Body of pancreas (tissue), 4 donors: ENCODE measurements around the gene BCL2. TPM values are rescaled to one million over a fixed set of nuclear protein-coding genes. Genes with fewer than 3 reads are reported as not detected.

Source experiments
- ATAC-seq: fragments of 150-250 bp; one replicate; pipeline ENCODE4 v1.9.1; 2016
- DNase-seq, 4 donors: peaks; one replicate each; pipeline ENCODE4 v3.0.0-alpha.2; 2019
- H3K27ac ChIP-seq, 4 donors: fragments of 200-600 bp; sonication (generic); 1 replicate in 3 of 4; 2 replicates in 1 of 4; pipeline versions ENCODE4 v1.5.1 to v1.6.1; 2016 to 2019; ENCODE audit warnings: mild to moderate bottlenecking in 1 of 4, mixed read lengths in 1 of 4, moderate library complexity in 1 of 4
- H3K27me3 ChIP-seq, 2 donors: fragments of 200-600 bp; sonication (generic); one replicate each; pipeline ENCODE4 v1.6.0; 2016; ENCODE audit warnings: mild to moderate bottlenecking in 1 of 2
- H3K36me3 ChIP-seq, 2 donors: fragments of 200-600 bp; sonication (generic); replicated peaks in 1 of 2; 2 replicates each; pipeline ENCODE4 v1.5.1; 2016; ENCODE audit warnings: low read depth in 2 of 2; ENCODE audit not compliant: insufficient read depth in 1 of 2
- H3K4me1 ChIP-seq: fragments of 200-600 bp; sonication (generic); one replicate; pipeline ENCODE4 v1.6.0; 2016
- H3K4me3 ChIP-seq, 2 donors: fragments of 200-600 bp; sonication (generic); 1 replicate in 1 of 2; 2 replicates in 1 of 2; pipeline ENCODE4 v1.5.1; 2016 to 2019
- H3K9me3 ChIP-seq, 3 donors: fragments of 200-600 bp; sonication (generic); 1 replicate in 2 of 3; 2 replicates in 1 of 3; pipeline ENCODE4 v1.5.1; 2016
- CTCF ChIP-seq, 7 experiments: fragments of 450-650 bp in 4 of 7; fragments of 200-600 bp in 3 of 7; sonication (generic) in 3 of 7; IDR thresholded peaks; one replicate each; pipeline ENCODE4 v1.5.1; 2016 to 2019; ENCODE audit warnings: antibody characterized with exemption in 7 of 7
- POLR2A ChIP-seq, 3 donors: fragments of 450-650 bp; IDR thresholded peaks; one replicate each; pipeline ENCODE4 v1.6.1; 2016; ENCODE audit warnings: antibody characterized with exemption in 3 of 3, mild to moderate bottlenecking in 2 of 3
- WGBS, 2 donors: methylation state at CpG; one replicate each; pipeline ENCODE4 v1.1.5; 2017; 5-methylcytosine and 5-hydroxymethylcytosine counted together
- intact Hi-C: fragments of 100-400 bp; cut with DNase I; formaldehyde crosslinking; loops from one replicate; pipeline ENCODE4 v1.15.1; 2023
- total RNA-seq, 2 donors: library from RNA; depleted of rRNA; stranded (reverse); fragments of >200 nt; gene quantifications; one replicate each; pipeline ENCODE4 v1.1.0, GENCODE V29; 2016

BCL2 gene
- total RNA-seq, 2 donors from 2014 or later = 10.1 to 18.5 TPM

- H3K27me3 ChIP-seq = no peaks in the 10 kb centered on the region
- TF ChIP-seq CTCF (IDR thresholded peaks at IDR 0.05) (no peak), POLR2A (IDR thresholded peaks at IDR 0.05) (no peak)
- no peaks in the 10 kb centered on the region for H3K9me3 ChIP-seq
- no peak overlapping the region for H3K27ac ChIP-seq
- H3K4me3 ChIP-seq = no peak overlapping the region
- no peaks in the 10 kb centered on the region for H3K36me3 ChIP-seq
- ATAC-seq (no peak), DNase-seq (no peak)
- intact Hi-C loops = no loop called here
- H3K4me1 ChIP-seq = peaks cover 19% of the 10 kb centered on the region
- 80 to 84% methylated on average over 9 to 10 of the region's 10 CpGs for WGBS, 2 donors
Observed at GRCh38 chr18:63144748-63145147, 174.8 kb downstream of the BCL2 start.

GRCh38 chr18:63143330-63143771 lies 176.2 kb downstream of the BCL2 start:
- H3K27me3 ChIP-seq = no peaks in the 10 kb centered on the region
- peaks cover 8% of the 10 kb centered on the region for H3K4me1 ChIP-seq
- no peak overlapping the region for H3K4me3 ChIP-seq
- intact Hi-C loops = no loop called here
- TF ChIP-seq POLR2A (IDR thresholded peaks at IDR 0.05) (no peak), CTCF (IDR thresholded peaks at IDR 0.05) (no peak)
- no peaks in the 10 kb centered on the region for H3K36me3 ChIP-seq
- no peak overlapping the region for H3K27ac ChIP-seq
- DNase-seq (no peak), ATAC-seq (no peak)
- 64 to 65% methylated on average over 11 of the region's 11 CpGs for WGBS, 2 donors
- H3K9me3 ChIP-seq = no peaks in the 10 kb centered on the region

- H3K4me1 ChIP-seq = peaks cover 2% of the 10 kb centered on the region
- no peak for DNase-seq
- H3K27me3 ChIP-seq = no peaks in the 10 kb centered on the region
- H3K36me3 ChIP-seq = no peaks in the 10 kb centered on the region
- no peak overlapping the region for H3K4me3 ChIP-seq
- no peak for ATAC-seq
- no peak overlapping the region for H3K27ac ChIP-seq
- intact Hi-C loops = no loop called here
- WGBS, 2 donors = 67 to 83% methylated on average over 9 of the region's 9 CpGs
- no peak for TF ChIP-seq POLR2A (IDR thresholded peaks at IDR 0.05)
- no peaks in the 10 kb centered on the region for H3K9me3 ChIP-seq
Observed at GRCh38 chr18:63142594-63143225, 176.9 kb downstream of the BCL2 start.

GRCh38 chr18:63141778-63142176 lies 177.8 kb downstream of the BCL2 start:
- Histone ChIP-seq H3K36me3 (no peaks in the 10 kb centered on the region), H3K27ac (no peak overlapping the region)

More at GRCh38 chr18:63141778-63142176, 177.8 kb downstream of the BCL2 start:
- Histone ChIP-seq H3K27me3 (no peaks in the 10 kb centered on the region), H3K9me3 (no peaks in the 10 kb centered on the region), H3K4me1 (no peaks in the 10 kb centered on the region), H3K4me3 (no peak overlapping the region)
- WGBS, 2 donors = 55 to 76% methylated on average over 10 of the region's 10 CpGs
- ATAC-seq (no peak), DNase-seq (no peak)
- intact Hi-C loops = no loop called here
- no peak for TF ChIP-seq CTCF (IDR thresholded peaks at IDR 0.05)
- TF ChIP-seq POLR2A (IDR thresholded peaks at IDR 0.05) = no peak
